H9 (cell line): ENCODE results near the gene PLCH1. TPM values are rescaled to one million over a fixed set of nuclear protein-coding genes. Genes with fewer than 3 reads are reported as not detected.

Experiments used
- DNase-seq: peaks from one replicate; pipeline ENCODE4 v3.0.0-alpha.2; 2017
- H2AFZ ChIP-seq: one replicate; pipeline ENCODE4 v1.6.1; 2013; ENCODE audit warnings: mild to moderate bottlenecking, low read length, control low read depth, moderate library complexity
- H2AK5ac ChIP-seq: 2 replicates; pipeline ENCODE4 v1.6.1; 2013; ENCODE audit warnings: low read length, control low read depth, mixed read lengths; ENCODE audit not compliant: insufficient read length
- H2BK120ac ChIP-seq: one replicate; pipeline ENCODE4 v1.6.1; 2013; ENCODE audit warnings: low read depth, mild to moderate bottlenecking, low read length, control low read depth, inconsistent platforms; ENCODE audit not compliant: poor library complexity, severe bottlenecking
- H2BK12ac ChIP-seq: 2 replicates; pipeline ENCODE4 v1.6.1; 2013; ENCODE audit warnings: low read length, control low read depth, mixed read lengths, low read depth; ENCODE audit not compliant: insufficient read length
- H2BK15ac ChIP-seq: 2 replicates; pipeline ENCODE4 v1.6.1; 2013; ENCODE audit warnings: low read depth, low read length, control low read depth
- H2BK20ac ChIP-seq: one replicate; pipeline ENCODE4 v1.6.1; 2013; ENCODE audit warnings: low read depth, mild to moderate bottlenecking, low read length, control low read depth, inconsistent platforms; ENCODE audit not compliant: poor library complexity, severe bottlenecking
- H2BK5ac ChIP-seq: 2 replicates; pipeline ENCODE4 v1.6.1; 2013; ENCODE audit warnings: low read length, control low read depth, mixed read lengths; ENCODE audit not compliant: insufficient read length
- H3K14ac ChIP-seq: 2 replicates; pipeline ENCODE4 v1.6.1; 2013; ENCODE audit warnings: low read length, control low read depth; ENCODE audit not compliant: insufficient read depth
- H3K18ac ChIP-seq: 2 replicates; pipeline ENCODE4 v1.6.1; 2013; ENCODE audit warnings: low read depth, mild to moderate bottlenecking, mixed read lengths, low read length, control low read depth; ENCODE audit not compliant: insufficient read length
- H3K23ac ChIP-seq: 2 replicates; pipeline ENCODE4 v1.6.1; 2013; ENCODE audit warnings: low read length, control low read depth, mixed read lengths, low read depth; ENCODE audit not compliant: insufficient read length
- H3K23me2 ChIP-seq: 2 replicates; pipeline ENCODE4 v1.6.1; 2013; ENCODE audit warnings: low read depth, mild to moderate bottlenecking, mixed read lengths, low read length, control low read depth; ENCODE audit not compliant: insufficient read length, poor library complexity, severe bottlenecking
- H3K27ac ChIP-seq: 2 replicates; pipeline ENCODE4 v1.5.1; 2013; ENCODE audit warnings: low read length, control low read depth, mixed read lengths, low read depth; ENCODE audit not compliant: insufficient read length
- H3K27me3 ChIP-seq: 2 replicates; pipeline ENCODE4 v1.6.1; 2013; ENCODE audit warnings: low read length, control low read depth, inconsistent platforms; ENCODE audit not compliant: insufficient read depth
- H3K4ac ChIP-seq: 2 replicates; pipeline ENCODE4 v1.6.1; 2013; ENCODE audit warnings: low read depth, mild to moderate bottlenecking, control low read depth, inconsistent platforms, low read length, moderate library complexity
- H3K4me1 ChIP-seq: 2 replicates; pipeline ENCODE4 v1.6.1; 2013; ENCODE audit warnings: low read length, control low read depth, inconsistent platforms; ENCODE audit not compliant: insufficient read depth
- H3K4me2 ChIP-seq: 2 replicates; pipeline ENCODE4 v1.6.1; 2013; ENCODE audit warnings: low read length, control low read depth, mixed read lengths; ENCODE audit not compliant: insufficient read length, insufficient read depth
- H3K56ac ChIP-seq: 2 replicates; pipeline ENCODE4 v1.6.1; 2013; ENCODE audit warnings: low read depth, mild to moderate bottlenecking, mixed read lengths, low read length, control low read depth; ENCODE audit not compliant: insufficient read length
- H3K79me1 ChIP-seq: 2 replicates; pipeline ENCODE4 v1.6.1; 2013; ENCODE audit warnings: low read depth, mild to moderate bottlenecking, moderate library complexity, low read length, control low read depth, inconsistent platforms; ENCODE audit not compliant: insufficient read depth, poor library complexity, severe bottlenecking
- H3K79me2 ChIP-seq: 2 replicates; pipeline ENCODE4 v1.6.1; 2013; ENCODE audit warnings: low read length, control low read depth, inconsistent platforms; ENCODE audit not compliant: insufficient read depth
- H3K9ac ChIP-seq: 2 replicates; pipeline ENCODE4 v1.6.1; 2013; ENCODE audit warnings: low read length, control low read depth, mixed read lengths; ENCODE audit not compliant: insufficient read length; ENCODE audit errors: extremely low read depth
- H3K9me3 ChIP-seq: one replicate; pipeline ENCODE4 v1.6.1; 2013; ENCODE audit warnings: low read depth, low read length, inconsistent platforms; ENCODE audit not compliant: control insufficient read depth
- H3T11ph ChIP-seq: one replicate; pipeline ENCODE4 v1.6.1; 2013; ENCODE audit warnings: mild to moderate bottlenecking, low read length, control low read depth, inconsistent platforms
- H4K20me1 ChIP-seq: one replicate; pipeline ENCODE4 v1.6.1; 2013; ENCODE audit not compliant: control insufficient read depth, insufficient read length, insufficient read depth
- H4K5ac ChIP-seq: 2 replicates; pipeline ENCODE4 v1.6.1; 2013; ENCODE audit warnings: low read depth, mild to moderate bottlenecking, mixed read lengths, low read length, control low read depth; ENCODE audit not compliant: insufficient read length
- H4K8ac ChIP-seq: replicated peaks from 2 replicates; pipeline ENCODE4 v1.6.1; 2013; ENCODE audit warnings: low read length, control low read depth, mixed read lengths, low read depth; ENCODE audit not compliant: insufficient read length
- H4K91ac ChIP-seq: 2 replicates; pipeline ENCODE4 v1.6.1; 2013; ENCODE audit warnings: low read depth, mild to moderate bottlenecking, moderate library complexity, mixed read lengths, low read length, control low read depth; ENCODE audit not compliant: insufficient read length
- H3K27ac Mint-ChIP-seq, 3 experiments: 2 replicates in 2 of 3; 3 replicates in 1 of 3; pipeline ENCODE4 v1.8.0; 2020 to 2021; ENCODE audit warnings: mixed read lengths in 3 of 3, mild to moderate bottlenecking in 1 of 3, moderate library complexity in 1 of 3
- H3K27me3 Mint-ChIP-seq: 2 replicates; pipeline ENCODE4 v1.8.0; 2021; ENCODE audit warnings: low read depth, mild to moderate bottlenecking, moderate library complexity, mixed read lengths
- H3K36me3 Mint-ChIP-seq, 3 experiments: 2 replicates in 2 of 3; 3 replicates in 1 of 3; pipeline ENCODE4 v1.8.0; 2020 to 2021; ENCODE audit warnings: low read depth in 3 of 3, mixed read lengths in 3 of 3; ENCODE audit not compliant: insufficient read depth in 1 of 3
- H3K4me1 Mint-ChIP-seq, 2 experiments: 2 replicates each; pipeline ENCODE4 v1.8.0; 2020; ENCODE audit warnings: mixed read lengths in 2 of 2
- H3K4me3 Mint-ChIP-seq, 2 experiments: 2 replicates in 1 of 2; 3 replicates in 1 of 2; pipeline ENCODE4 v1.8.0; 2020 to 2021; ENCODE audit warnings: mild to moderate bottlenecking in 2 of 2, mixed read lengths in 2 of 2, moderate library complexity in 1 of 2
- H3K9me3 Mint-ChIP-seq, 2 experiments: 2 replicates in 1 of 2; 3 replicates in 1 of 2; pipeline ENCODE4 v1.8.0; 2020; ENCODE audit warnings: mild to moderate bottlenecking in 2 of 2, mixed read lengths in 2 of 2, moderate library complexity in 1 of 2
- WGBS: extraction: QIAGEN DNeasy Blood & Tissue Kit; methylation state at CpG from one replicate; pipeline ENCODE4 v1.1.7; 2013; ENCODE audit warnings: missing lambda C conversion rate, low lambda C conversion rate, mixed read lengths; ENCODE audit not compliant: insufficient read length; ENCODE audit errors: extremely low coverage; 5-methylcytosine and 5-hydroxymethylcytosine counted together
- total RNA-seq: library from RNA; stranded (reverse); gene quantifications from 2 replicates; pipeline ENCODE4 v1.2.1, GENCODE V29; 2021
- TF ChIP-seq, protein P1 (sequence below): fragments of 200-600 bp; sonication (generic); conservative IDR thresholded peaks from 3 replicates; pipeline ENCODE4 v1.8.0; 2021; ENCODE audit warnings: antibody characterized with exemption, mild to moderate bottlenecking

PLCH1 gene
- total RNA-seq, 1 experiment from 2014 or later, result 19.0 TPM

DNA sequence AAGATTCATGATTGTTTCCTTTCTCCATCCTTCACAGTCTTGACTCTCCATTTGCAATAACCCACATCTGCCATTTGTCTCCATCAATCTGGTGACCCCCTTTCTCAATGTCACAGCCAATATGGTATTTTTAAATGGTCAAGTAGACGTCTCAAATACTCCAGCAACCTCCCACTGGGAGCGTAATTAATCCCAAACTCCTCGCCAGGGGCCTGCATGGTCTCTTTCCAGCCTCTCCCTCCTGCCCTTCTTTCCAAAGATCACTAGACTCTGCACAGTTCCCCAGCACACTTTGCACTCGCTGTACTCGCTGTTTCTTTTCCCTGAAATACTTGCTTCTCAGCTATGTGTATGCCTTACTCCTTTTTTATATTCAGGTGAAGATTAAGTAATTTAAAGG lies 115.3 kb downstream of the PLCH1 start:
- Histone ChIP-seq H3K14ac (no peak overlapping the region), H2BK15ac (no peak overlapping the region), H3K79me2 (no peaks in the 10 kb centered on the region), H2AK5ac (no peak overlapping the region), H2AFZ (no peak overlapping the region), H4K5ac (no peak overlapping the region), H3T11ph (no peak overlapping the region), H3K18ac (no peak overlapping the region), H2BK120ac (no peak overlapping the region), H4K20me1 (no peaks in the 10 kb centered on the region), H4K91ac (no peak overlapping the region), H3K9me3 (no peaks in the 10 kb centered on the region), H3K4me1 (peaks cover 2% of the 10 kb centered on the region; the same call in 1 of the 2 replicates), H3K27me3 (no peaks in the 10 kb centered on the region), H3K23ac (no peak overlapping the region), H3K23me2 (no peaks in the 10 kb centered on the region), H3K4ac (no peak overlapping the region), H2BK20ac (no peak overlapping the region), H3K9ac (no peak overlapping the region), H4K8ac (no peak overlapping the region), H3K56ac (no peak overlapping the region), H2BK12ac (no peak overlapping the region), H3K27ac (no peak overlapping the region), H3K79me1 (no peaks in the 10 kb centered on the region), H3K4me2 (no peak overlapping the region), H2BK5ac (peak overlapping the region; percentile 50)
- Mint-ChIP-seq H3K4me3 (no peak overlapping the region), H3K27ac (peak overlapping the region; percentile 32 to 57 (median 42); a peak in 4 of 7 replicates), H3K4me1 (peaks cover 32 to 34% of the 10 kb centered on the region in 2 experiments), H3K36me3 (peaks cover 5 to 16% (median 11%) of the 10 kb centered on the region in 3 experiments), H3K9me3 (peaks cover 11 to 15% of the 10 kb centered on the region in 2 experiments; a peak in 3 of 5 replicates), H3K27me3 (no peaks in the 10 kb centered on the region)
- TF ChIP-seq, protein P1, sequence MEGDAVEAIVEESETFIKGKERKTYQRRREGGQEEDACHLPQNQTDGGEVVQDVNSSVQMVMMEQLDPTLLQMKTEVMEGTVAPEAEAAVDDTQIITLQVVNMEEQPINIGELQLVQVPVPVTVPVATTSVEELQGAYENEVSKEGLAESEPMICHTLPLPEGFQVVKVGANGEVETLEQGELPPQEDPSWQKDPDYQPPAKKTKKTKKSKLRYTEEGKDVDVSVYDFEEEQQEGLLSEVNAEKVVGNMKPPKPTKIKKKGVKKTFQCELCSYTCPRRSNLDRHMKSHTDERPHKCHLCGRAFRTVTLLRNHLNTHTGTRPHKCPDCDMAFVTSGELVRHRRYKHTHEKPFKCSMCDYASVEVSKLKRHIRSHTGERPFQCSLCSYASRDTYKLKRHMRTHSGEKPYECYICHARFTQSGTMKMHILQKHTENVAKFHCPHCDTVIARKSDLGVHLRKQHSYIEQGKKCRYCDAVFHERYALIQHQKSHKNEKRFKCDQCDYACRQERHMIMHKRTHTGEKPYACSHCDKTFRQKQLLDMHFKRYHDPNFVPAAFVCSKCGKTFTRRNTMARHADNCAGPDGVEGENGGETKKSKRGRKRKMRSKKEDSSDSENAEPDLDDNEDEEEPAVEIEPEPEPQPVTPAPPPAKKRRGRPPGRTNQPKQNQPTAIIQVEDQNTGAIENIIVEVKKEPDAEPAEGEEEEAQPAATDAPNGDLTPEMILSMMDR, result no peak
- no CpG with 5 or more reads among the region's 5 CpGs for WGBS
- no peak for DNase-seq
